OCI-LY1 (cell line): ENCODE results near the gene TSPAN5.

Experiments
- EZH2 ChIP-seq: fragments of 200-600 bp; sonication (generic), shearing (Covaris generic); IDR thresholded peaks from 2 replicates; pipeline ENCODE4 v1.8.0; 2017; ENCODE audit warnings: borderline replicate concordance, mixed run types, mild to moderate bottlenecking, antibody characterized with exemption, low read length, moderate library complexity, mixed read lengths
- TF ChIP-seq, protein P1 (sequence below): fragments of 200-600 bp; sonication (generic), shearing (Covaris generic); IDR thresholded peaks from 2 replicates; pipeline ENCODE4 v1.5.1; 2017; ENCODE audit warnings: mild to moderate bottlenecking, antibody characterized with exemption, low read length, moderate library complexity, mixed read lengths

DNA sequence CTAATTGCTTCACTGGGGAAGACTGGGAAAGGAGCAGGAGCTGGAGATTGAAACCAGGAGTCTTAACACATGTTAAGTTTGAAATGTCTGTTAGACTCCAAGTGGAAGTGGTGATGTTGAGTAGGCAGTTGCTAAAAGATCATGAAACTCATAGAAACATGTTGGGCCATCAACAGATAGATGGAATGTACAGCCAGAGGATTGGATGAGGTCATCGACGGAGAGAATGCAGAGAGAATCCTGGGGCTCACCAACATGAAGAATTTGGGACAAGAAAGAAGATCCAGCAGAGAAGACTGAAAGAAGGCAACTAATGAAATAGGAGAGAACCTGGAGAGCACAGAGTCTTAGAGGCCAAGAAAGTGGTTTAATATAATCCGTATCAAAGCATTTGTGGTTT lies 19.4 kb upstream of the TSPAN5 start:
- TF ChIP-seq, protein P1, sequence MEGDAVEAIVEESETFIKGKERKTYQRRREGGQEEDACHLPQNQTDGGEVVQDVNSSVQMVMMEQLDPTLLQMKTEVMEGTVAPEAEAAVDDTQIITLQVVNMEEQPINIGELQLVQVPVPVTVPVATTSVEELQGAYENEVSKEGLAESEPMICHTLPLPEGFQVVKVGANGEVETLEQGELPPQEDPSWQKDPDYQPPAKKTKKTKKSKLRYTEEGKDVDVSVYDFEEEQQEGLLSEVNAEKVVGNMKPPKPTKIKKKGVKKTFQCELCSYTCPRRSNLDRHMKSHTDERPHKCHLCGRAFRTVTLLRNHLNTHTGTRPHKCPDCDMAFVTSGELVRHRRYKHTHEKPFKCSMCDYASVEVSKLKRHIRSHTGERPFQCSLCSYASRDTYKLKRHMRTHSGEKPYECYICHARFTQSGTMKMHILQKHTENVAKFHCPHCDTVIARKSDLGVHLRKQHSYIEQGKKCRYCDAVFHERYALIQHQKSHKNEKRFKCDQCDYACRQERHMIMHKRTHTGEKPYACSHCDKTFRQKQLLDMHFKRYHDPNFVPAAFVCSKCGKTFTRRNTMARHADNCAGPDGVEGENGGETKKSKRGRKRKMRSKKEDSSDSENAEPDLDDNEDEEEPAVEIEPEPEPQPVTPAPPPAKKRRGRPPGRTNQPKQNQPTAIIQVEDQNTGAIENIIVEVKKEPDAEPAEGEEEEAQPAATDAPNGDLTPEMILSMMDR = no peak
- no peak for TF ChIP-seq EZH2
